RPMI7951 (cell line): Measurements from ENCODE around the gene CMTM1. TPM values are rescaled to one million over a fixed set of nuclear protein-coding genes. Genes with fewer than 3 reads are reported as not detected.

Experiments
- DNase-seq: peaks from one replicate; pipeline ENCODE4 v3.0.0-alpha.2; 2012; ENCODE audit warnings: low read depth
- total RNA-seq: library from RNA; depleted of rRNA; stranded (reverse); fragments of >200 nt; shearing (Covaris generic); gene quantifications from 2 replicates; pipeline ENCODE4 v1.2.3, GENCODE V29; 2014

CMTM1 gene
- total RNA-seq, 1 experiment from 2014 or later = 6.0 TPM

- no peak for DNase-seq
Measured at GRCh38 chr16:66538910-66539309, 27.3 kb upstream of the CMTM1 start.

GRCh38 chr16:66539623-66540469 is 26.4 kb upstream of the CMTM1 start:
- peak; percentile 66 for DNase-seq

DNA sequence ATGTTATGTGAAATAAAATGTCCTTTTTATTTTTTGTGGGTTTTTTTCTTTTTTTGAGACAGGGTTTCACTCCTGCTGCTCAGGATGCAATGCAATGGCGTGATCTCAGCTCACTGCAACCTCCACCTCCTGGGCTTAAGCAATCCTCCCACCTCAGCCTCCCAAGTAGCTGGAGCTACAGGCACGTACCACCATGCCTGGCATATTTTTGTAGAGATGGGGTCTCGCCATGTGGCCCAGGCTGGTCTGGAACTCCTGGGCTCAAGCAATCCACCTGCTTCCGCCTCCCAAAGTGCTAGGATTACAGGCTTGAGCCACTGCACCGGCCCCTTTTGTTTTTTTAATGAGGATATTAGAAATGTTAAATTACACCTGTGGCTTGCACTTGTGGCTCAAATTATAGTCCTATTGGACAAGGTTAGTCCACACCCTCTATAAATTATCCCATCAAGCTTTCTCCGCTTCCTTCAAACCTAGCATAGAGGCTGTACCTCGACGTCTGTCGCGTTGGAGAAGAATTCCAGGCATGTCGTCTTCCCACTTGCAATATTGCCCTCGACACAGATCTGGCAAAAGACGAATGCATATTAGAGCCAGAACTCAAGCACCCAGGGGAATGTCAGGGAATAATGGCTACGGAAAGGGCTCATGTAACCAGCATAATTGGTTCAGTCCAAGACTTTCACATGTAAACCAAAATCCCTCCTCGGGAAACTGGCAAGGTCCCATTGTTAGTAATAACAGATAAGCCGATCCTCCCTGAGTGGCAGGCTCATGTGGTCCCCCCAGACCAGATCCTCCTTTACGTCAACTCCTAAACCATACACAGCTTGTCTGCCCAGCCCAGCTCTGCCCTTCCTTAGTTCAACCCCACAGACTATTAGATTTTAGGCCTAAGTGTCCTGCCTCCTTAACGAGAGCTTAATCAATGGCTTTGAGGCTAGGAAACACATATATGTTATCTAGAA is 24.6 kb upstream of the CMTM1 start:
- no peak for DNase-seq

DNA sequence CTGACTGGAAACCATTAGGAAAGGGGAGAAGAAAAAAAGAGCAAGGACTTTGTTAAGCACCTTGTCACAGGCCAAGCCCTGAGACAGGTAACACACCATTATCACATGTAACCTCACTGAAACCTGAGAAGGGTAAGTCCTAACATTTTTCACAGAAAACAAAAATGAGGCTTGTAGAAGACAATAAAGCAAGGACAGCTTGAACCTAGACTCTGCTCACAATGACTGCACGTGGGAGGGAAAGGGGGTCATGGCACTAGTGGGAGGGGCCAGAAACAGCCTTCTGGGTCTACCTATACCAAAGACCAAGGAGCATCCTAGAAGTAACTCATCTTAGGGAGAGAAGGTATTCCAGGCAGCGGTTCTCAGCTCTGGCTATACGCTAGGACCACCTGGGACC is 23.8 kb upstream of the CMTM1 start:
- DNase-seq = no peak

- DNase-seq = no peak
Measured at GRCh38 chr16:66543541-66543940, 22.7 kb upstream of the CMTM1 start.

GRCh38 chr16:66544016-66544757 is 22.1 kb upstream of the CMTM1 start:
- no peak for DNase-seq

GRCh38 chr16:66547101-66547989 is 18.9 kb upstream of the CMTM1 start:
- DNase-seq = no peak

GRCh38 chr16:66548068-66548467 is 18.2 kb upstream of the CMTM1 start:
- no peak for DNase-seq

- no peak for DNase-seq
Measured at GRCh38 chr16:66548868-66549267, 17.4 kb upstream of the CMTM1 start.

DNA sequence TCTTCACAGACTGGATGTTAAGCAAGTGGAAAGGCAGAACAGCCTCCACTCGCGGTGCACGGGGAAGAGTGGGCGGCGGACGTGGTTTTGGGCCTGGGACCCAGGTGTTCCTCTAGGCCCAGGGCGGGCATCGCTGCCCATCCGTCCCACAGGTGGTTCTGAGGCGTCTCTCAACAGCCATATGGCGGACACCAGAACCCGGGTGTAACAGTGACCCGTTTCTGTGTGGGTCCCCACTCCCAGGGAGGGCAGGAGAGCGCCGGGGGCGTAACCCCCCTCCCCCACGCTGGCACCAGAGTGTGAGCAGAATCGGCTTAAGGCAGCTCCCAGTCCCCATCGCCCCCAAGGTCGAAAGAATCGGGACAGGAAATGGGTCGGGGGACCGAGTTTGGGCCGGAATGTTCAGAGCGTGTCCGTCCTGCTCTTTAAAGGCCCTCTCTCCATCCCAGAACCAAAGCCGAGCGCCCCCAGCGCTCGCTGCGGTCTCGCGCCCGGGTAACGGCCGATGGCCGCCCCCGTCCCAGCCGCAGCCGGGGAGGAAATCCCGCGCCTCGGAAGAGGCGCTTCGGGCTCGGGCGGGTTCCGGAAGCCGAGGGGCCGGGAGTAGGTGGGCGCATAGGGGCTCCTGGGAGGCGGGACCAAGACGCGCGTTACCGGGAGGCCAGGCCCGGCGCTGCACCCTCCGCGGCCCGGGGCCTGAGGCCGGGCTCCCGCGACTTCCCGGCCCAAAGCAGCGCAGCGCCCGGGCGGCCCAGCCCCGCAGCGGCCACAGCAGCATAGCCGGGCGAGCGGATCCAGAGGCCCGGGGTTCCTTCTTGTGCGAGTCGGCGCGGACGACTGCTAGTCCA is 16.7 kb upstream of the CMTM1 start, which contains the start of gene TK2:
TSS of gene TK2 (minus strand) at position 839 of the 848 bp plus-strand sequence. CDS start at position 778, 61 bp downstream.
- DNase-seq = no peak

- DNase-seq = peak; percentile 48
Measured at GRCh38 chr16:66551348-66551759, 14.9 kb upstream of the CMTM1 start.

- no peak for DNase-seq
Measured at GRCh38 chr16:66551788-66552285, 14.4 kb upstream of the CMTM1 start.

GRCh38 chr16:66552286-66553177 is 13.7 kb upstream of the CMTM1 start, which contains the start of gene CKLF:
TSS of gene CKLF (plus strand) at chr16:66552576. CDS start at chr16:66552716, 140 bp downstream.
- DNase-seq = peak; percentile 85

- DNase-seq = peak; percentile 53
Measured at GRCh38 chr16:66553223-66553622, 13.0 kb upstream of the CMTM1 start.

GRCh38 chr16:66554021-66554420 is 12.2 kb upstream of the CMTM1 start:
- DNase-seq = no peak

GRCh38 chr16:66554495-66554894 is 11.7 kb upstream of the CMTM1 start:
- DNase-seq = no peak

DNA sequence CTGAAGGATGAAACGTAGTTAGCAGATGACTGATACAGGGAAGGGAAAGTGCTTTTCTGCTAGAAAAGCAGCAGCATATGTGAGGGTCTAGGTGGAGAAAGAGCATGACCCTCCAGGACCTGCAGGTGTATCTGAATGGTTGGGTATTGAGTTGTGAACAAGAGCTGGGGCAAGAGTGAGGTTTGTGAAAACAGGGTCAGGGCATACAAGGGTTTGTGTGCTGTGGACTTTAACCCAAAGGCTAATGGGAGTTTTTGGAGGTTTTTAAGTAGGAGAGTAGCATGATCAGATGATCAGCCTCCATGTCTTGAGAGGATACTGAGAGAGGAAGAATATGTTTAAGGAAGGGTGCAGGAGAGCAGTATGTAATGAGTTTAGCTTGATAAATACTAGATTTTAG is 6.1 kb upstream of the CMTM1 start:
- no peak for DNase-seq

GRCh38 chr16:66561381-66562080 is 4.7 kb upstream of the CMTM1 start:
- DNase-seq = no peak
